K562 (cell line): ENCODE results near the gene KRT6C. TPM values are rescaled to one million over a fixed set of nuclear protein-coding genes. Genes with fewer than 3 reads are reported as not detected.

Source experiments
- ATAC-seq: fragments of 200-7000 bp; cut with Tn5 transposase; 3 replicates; pipeline ENCODE4 v1.9.1; 2020; ENCODE audit warnings: moderate library complexity
- BruUV-seq: library from RNA; stranded (reverse); fragments of 400-500 nt; replicated peaks from 2 replicates; lab custom pipeline; 2021; lab: Mats Ljungman, UMichigan
- CTCF ChIA-PET: fragments of 300-600 bp; formaldehyde crosslinking; extraction: SDS; loops from one replicate; lab custom pipeline; 2021; ENCODE audit warnings: low intra/inter-chr PET ratio; lab: Yijun Ruan, JAX
- POLR2A ChIA-PET: fragments of 300-600, 350-650 bp; sonication (Branson Sonifier 250); formaldehyde crosslinking; extraction: SDS; loops from one replicate; lab custom pipeline; 2021; ENCODE audit warnings: antibody characterized with exemption, inconsistent platforms; lab: Yijun Ruan, JAX
- DNase-seq, 4 experiments: peaks; one replicate each; pipeline versions ENCODE4 v3.0.0 to v3.0.0-alpha.2; 2011 to 2018; ENCODE audit warnings: low spot score in 3 of 4, mixed read lengths in 3 of 4; ENCODE audit errors: extremely low read depth in 1 of 4
- FAIRE-seq: peaks from 2 replicates; lab custom pipeline; 2011; peaks lifted over from hg19 to GRCh38; lab: Jason Lieb, UNC
- H2AFZ ChIP-seq: 2 replicates; pipeline ENCODE4 v1.6.0; 2011; ENCODE audit warnings: low read depth, low read length, control low read depth, inconsistent platforms
- H3K27ac ChIP-seq: fragments of 200-600 bp; 3 replicates; pipeline ENCODE4 v1.8.0; 2011; ENCODE audit warnings: low read depth, mild to moderate bottlenecking, control low read depth, inconsistent platforms, low read length, moderate library complexity, mixed read lengths; ENCODE audit errors: extremely low read depth
- H3K27me3 ChIP-seq, 2 experiments: fragments of 300-600 bp in 1 of 2; 2 replicates in 1 of 2; 3 replicates in 1 of 2; pipeline versions ENCODE4 v1.6.0 to v1.8.0; 2011; ENCODE audit warnings: inconsistent platforms in 2 of 2, low read length in 2 of 2, mild to moderate bottlenecking in 1 of 2, mixed read lengths in 1 of 2, moderate library complexity in 1 of 2; ENCODE audit not compliant: control insufficient read depth in 2 of 2, insufficient read depth in 2 of 2
- H3K36me3 ChIP-seq: fragments of 300-600 bp; 3 replicates; pipeline ENCODE4 v1.8.0; 2011; ENCODE audit warnings: mild to moderate bottlenecking, low read length, inconsistent platforms; ENCODE audit not compliant: control insufficient read depth, insufficient read depth
- H3K4me1 ChIP-seq, 2 experiments: fragments of 200-600 bp in 1 of 2; replicated peaks in 1 of 2; 2 replicates in 1 of 2; 3 replicates in 1 of 2; pipeline versions ENCODE4 v1.5.1 to v1.8.0; 2011; ENCODE audit warnings: inconsistent platforms in 2 of 2, low read length in 2 of 2, mild to moderate bottlenecking in 1 of 2, mixed read lengths in 1 of 2, moderate library complexity in 1 of 2; ENCODE audit not compliant: control insufficient read depth in 2 of 2, insufficient read depth in 2 of 2
- H3K4me2 ChIP-seq: 2 replicates; pipeline ENCODE4 v1.6.1; 2011; ENCODE audit warnings: low read length, control low read depth, inconsistent platforms, mixed read lengths; ENCODE audit not compliant: insufficient read depth
- H3K4me3 ChIP-seq: fragments of 200-600 bp; sonication (generic), shearing (Covaris generic); 2 replicates; pipeline ENCODE4 v1.5.1; 2016; ENCODE audit warnings: control low read depth, inconsistent platforms
- H3K79me2 ChIP-seq: fragments of 200-600 bp; 3 replicates; pipeline ENCODE4 v1.8.0; 2011; ENCODE audit warnings: low read length, inconsistent platforms; ENCODE audit not compliant: control insufficient read depth, insufficient read depth
- H3K9ac ChIP-seq, 2 experiments: 2 replicates each; pipeline versions ENCODE4 v1.6.0 to v1.6.1; 2011; ENCODE audit warnings: low read depth in 2 of 2, low read length in 2 of 2, control low read depth in 1 of 2, inconsistent platforms in 1 of 2, mild to moderate bottlenecking in 1 of 2, mixed read lengths in 1 of 2; ENCODE audit not compliant: insufficient read depth in 1 of 2
- H3K9me1 ChIP-seq: one replicate; pipeline ENCODE4 v1.6.0; 2011; ENCODE audit warnings: inconsistent platforms, mild to moderate bottlenecking, low read length, moderate library complexity; ENCODE audit not compliant: control insufficient read depth, insufficient read depth
- H3K9me3 ChIP-seq: replicated peaks from 2 replicates; pipeline ENCODE4 v1.5.1; 2011; ENCODE audit warnings: low read depth, low read length, inconsistent platforms; ENCODE audit not compliant: control insufficient read depth, insufficient read depth
- H4K20me1 ChIP-seq: replicated peaks from 2 replicates; pipeline ENCODE4 v1.6.1; 2011; ENCODE audit warnings: low read length, inconsistent platforms, mixed read lengths; ENCODE audit not compliant: control insufficient read depth, insufficient read depth
- ARID2 ChIP-seq: fragments of 450-650 bp; IDR thresholded peaks from 2 replicates; pipeline ENCODE4 v1.6.1; 2017; ENCODE audit warnings: antibody characterized with exemption, mild to moderate bottlenecking
- ESRRA ChIP-seq: fragments of 450-650 bp; IDR thresholded peaks from 2 replicates; pipeline ENCODE4 v1.6.1; 2014; ENCODE audit warnings: low read depth, mild to moderate bottlenecking, moderate library complexity, borderline replicate concordance
- HDAC6 ChIP-seq: IDR thresholded peaks from 2 replicates; pipeline ENCODE4 v1.6.1; 2012; ENCODE audit warnings: low read depth, mild to moderate bottlenecking, control low read depth, inconsistent platforms, low read length, moderate library complexity
- KAT2B ChIP-seq: IDR thresholded peaks from one replicate; pipeline ENCODE4 v1.6.1; 2012; ENCODE audit warnings: low read depth, mild to moderate bottlenecking, control low read depth, inconsistent platforms, low read length, moderate library complexity
- LCOR ChIP-seq: sonication (generic); formaldehyde crosslinking; IDR thresholded peaks from 2 replicates; pipeline ENCODE4 v1.8.0; 2022; ENCODE audit warnings: mild to moderate bottlenecking, missing genetic modification reagents
- SETDB1 ChIP-seq: IDR thresholded peaks from one replicate; pipeline ENCODE4 v1.6.1; 2012; ENCODE audit warnings: low read length, control low read depth, inconsistent platforms
- SMAD3 ChIP-seq: fragments of 450-650 bp; formaldehyde crosslinking; conservative IDR thresholded peaks from 2 replicates; pipeline ENCODE4 v1.4.0; 2020; ENCODE audit warnings: mild to moderate bottlenecking
- TAF7 ChIP-seq: fragments of 450-650 bp; IDR thresholded peaks from 2 replicates; pipeline ENCODE4 v1.6.1; 2016; ENCODE audit warnings: missing genetic modification characterization, missing compliant biosample characterization
- ZNF77 ChIP-seq: fragments of 250-450 bp; sonication (Bioruptor Pico); IDR thresholded peaks from 2 replicates; pipeline ENCODE4 v1.5.0; 2020
- WGBS: fragments of 100-300 bp; shearing (Covaris generic); methylation state at CpG from one replicate; pipeline ENCODE4 v1.1.6; 2016; ENCODE audit warnings: low coverage, mixed read lengths; ENCODE audit not compliant: insufficient coverage; ENCODE audit errors: missing lambda C conversion rate; 5-methylcytosine and 5-hydroxymethylcytosine counted together
- in situ Hi-C: fragments of 300-500 bp; cut with MboI; formaldehyde crosslinking; loops from 4 replicates; pipeline ENCODE4 v1.15.0; 2018; ENCODE audit warnings: inconsistent platforms, mixed read lengths
- intact Hi-C: fragments of 100-400 bp; cut with micrococcal nuclease; formaldehyde crosslinking; loops from 2 replicates; pipeline ENCODE4 v1.14.2; 2022
- polyA plus RNA-seq, 8 experiments: library from polyadenylated mRNA; depleted of rRNA in 4 of 8; stranded (reverse) in 5 of 8; unstranded in 3 of 8; fragments of >200 nt; fragmentation: Nextera tagmentation in 2 of 8; fragmentation: Illumina TruSeq in 1 of 8; extraction: Ambion mirVana in 2 of 8; extraction: Trizol in 1 of 8; gene quantifications; 2 replicates each; pipeline versions ENCODE4 v1.2.1 to v1.2.3, GENCODE V29; 2011 to 2014; ENCODE audit warnings: inconsistent platforms in 1 of 8, missing spikeins in 1 of 8
- total RNA-seq, 7 experiments: library from RNA; depleted of rRNA in 6 of 7; stranded (reverse); fragments of >200 nt in 6 of 7; fragmentation: Illumina TruSeq in 2 of 7; extraction: Trizol in 2 of 7; gene quantifications; 2 replicates each; pipeline versions ENCODE4 v1.2.1 to v1.2.3, GENCODE V29; 2011 to 2021; ENCODE audit warnings: low replicate concordance in 1 of 7
- TF ChIP-seq, protein P1 (sequence below): fragments of 450-650 bp; IDR thresholded peaks from 2 replicates; pipeline ENCODE4 v1.6.1; 2016; ENCODE audit warnings: borderline replicate concordance
- TF ChIP-seq, protein P2 (sequence below): fragments of 450-650 bp; IDR thresholded peaks from 2 replicates; pipeline ENCODE4 v1.6.1; 2018; ENCODE audit warnings: mild to moderate bottlenecking, low read depth; ENCODE audit not compliant: partially characterized antibody
- TF ChIP-seq, protein P3 (sequence below), 2 experiments: fragments of 450-650 bp in 1 of 2; sonication (generic) in 1 of 2; formaldehyde crosslinking in 1 of 2; IDR thresholded peaks in 1 of 2; conservative IDR thresholded peaks in 1 of 2; 2 replicates each; pipeline versions ENCODE4 v1.6.1 to v1.8.1; 2016 to 2023; ENCODE audit warnings: mild to moderate bottlenecking in 2 of 2, moderate library complexity in 2 of 2, inconsistent platforms in 1 of 2, missing genetic modification reagents in 1 of 2
- TF ChIP-seq, protein P4 (sequence below): fragments of 250-450 bp; sonication (Bioruptor Pico); IDR thresholded peaks from 2 replicates; pipeline ENCODE4 v1.5.0; 2022; ENCODE audit warnings: mild to moderate bottlenecking
- TF ChIP-seq, protein P5 (sequence below): fragments of 450-650 bp; IDR thresholded peaks from 2 replicates; pipeline ENCODE4 v1.6.1; 2016; ENCODE audit warnings: mild to moderate bottlenecking

Gene KRT6C
- total and polyA plus RNA-seq, 9 of the 15 experiments (the other 6 are each of a cell fraction or from before 2014, with no cell fraction given), result not detected

DNA sequence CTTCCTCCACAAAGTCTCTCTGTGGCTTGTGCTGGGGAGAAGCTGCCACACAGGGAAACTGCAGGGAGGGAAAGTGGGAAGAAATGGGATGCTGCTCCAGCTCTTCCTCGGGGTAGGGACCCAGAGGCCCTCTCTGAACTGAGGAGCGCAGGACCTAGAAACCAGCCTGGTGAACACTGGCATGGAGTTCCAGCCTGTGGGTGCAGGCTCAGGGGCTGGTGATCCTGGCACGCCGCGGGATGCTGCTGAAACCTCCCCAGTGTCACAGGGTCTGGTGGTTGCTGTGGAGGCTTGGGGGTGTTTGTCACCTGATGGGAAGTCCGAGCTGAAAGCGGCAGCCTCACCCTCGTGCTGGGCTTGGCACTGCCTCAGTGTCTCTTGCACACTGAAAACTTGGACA lies 34.2 kb downstream of the KRT6C start:
- no peak overlapping the region for H3K27ac ChIP-seq
- intact Hi-C loops (no loop called here), in situ Hi-C loops (no loop called here)
- ChIA-PET CTCF (no interaction called here), POLR2A (interaction anchor here (1.2 to 1.3 kb wide), 2 partner anchors 10 to 13 kb away, joined by 3 to 4 read pairs; no protein-coding TSS in a partner anchor)
- H3K36me3 ChIP-seq, result no peaks in the 10 kb centered on the region
- H3K9me3 ChIP-seq, result no peaks in the 10 kb centered on the region
- no peak for FAIRE-seq
- no peaks in the 10 kb centered on the region for H3K79me2 ChIP-seq
- no peak for ATAC-seq
- H3K4me3 ChIP-seq, result no peak overlapping the region
- H2AFZ ChIP-seq, result no peak overlapping the region
- H3K27me3 ChIP-seq, result peaks cover 0 to 31% of the 10 kb centered on the region in 2 experiments
- no peak overlapping the region for H3K9ac ChIP-seq
- no peak overlapping the region for H3K4me2 ChIP-seq
- H4K20me1 ChIP-seq, result no peaks in the 10 kb centered on the region
- no peaks in the 10 kb centered on the region for H3K4me1 ChIP-seq
- WGBS, result 4% methylated on average over 8 of the region's 8 CpGs
- DNase-seq, result no peak
- H3K9me1 ChIP-seq, result no peaks in the 10 kb centered on the region
- BruUV-seq, result no TSS peak
- TF ChIP-seq, protein P1, sequence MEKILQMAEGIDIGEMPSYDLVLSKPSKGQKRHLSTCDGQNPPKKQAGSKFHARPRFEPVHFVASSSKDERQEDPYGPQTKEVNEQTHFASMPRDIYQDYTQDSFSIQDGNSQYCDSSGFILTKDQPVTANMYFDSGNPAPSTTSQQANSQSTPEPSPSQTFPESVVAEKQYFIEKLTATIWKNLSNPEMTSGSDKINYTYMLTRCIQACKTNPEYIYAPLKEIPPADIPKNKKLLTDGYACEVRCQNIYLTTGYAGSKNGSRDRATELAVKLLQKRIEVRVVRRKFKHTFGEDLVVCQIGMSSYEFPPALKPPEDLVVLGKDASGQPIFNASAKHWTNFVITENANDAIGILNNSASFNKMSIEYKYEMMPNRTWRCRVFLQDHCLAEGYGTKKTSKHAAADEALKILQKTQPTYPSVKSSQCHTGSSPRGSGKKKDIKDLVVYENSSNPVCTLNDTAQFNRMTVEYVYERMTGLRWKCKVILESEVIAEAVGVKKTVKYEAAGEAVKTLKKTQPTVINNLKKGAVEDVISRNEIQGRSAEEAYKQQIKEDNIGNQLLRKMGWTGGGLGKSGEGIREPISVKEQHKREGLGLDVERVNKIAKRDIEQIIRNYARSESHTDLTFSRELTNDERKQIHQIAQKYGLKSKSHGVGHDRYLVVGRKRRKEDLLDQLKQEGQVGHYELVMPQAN, result no peak
- TF ChIP-seq SMAD3 (CRISPR knock-in tag) (no peak), SETDB1 (no peak), ESRRA (no peak), HDAC6 (no peak), KAT2B (no peak), TAF7 (tag) (no peak), LCOR (CRISPR knock-in tag) (no peak), ARID2 (no peak), ZNF77 (CRISPR knock-in tag) (no peak)
- TF ChIP-seq, protein P2, sequence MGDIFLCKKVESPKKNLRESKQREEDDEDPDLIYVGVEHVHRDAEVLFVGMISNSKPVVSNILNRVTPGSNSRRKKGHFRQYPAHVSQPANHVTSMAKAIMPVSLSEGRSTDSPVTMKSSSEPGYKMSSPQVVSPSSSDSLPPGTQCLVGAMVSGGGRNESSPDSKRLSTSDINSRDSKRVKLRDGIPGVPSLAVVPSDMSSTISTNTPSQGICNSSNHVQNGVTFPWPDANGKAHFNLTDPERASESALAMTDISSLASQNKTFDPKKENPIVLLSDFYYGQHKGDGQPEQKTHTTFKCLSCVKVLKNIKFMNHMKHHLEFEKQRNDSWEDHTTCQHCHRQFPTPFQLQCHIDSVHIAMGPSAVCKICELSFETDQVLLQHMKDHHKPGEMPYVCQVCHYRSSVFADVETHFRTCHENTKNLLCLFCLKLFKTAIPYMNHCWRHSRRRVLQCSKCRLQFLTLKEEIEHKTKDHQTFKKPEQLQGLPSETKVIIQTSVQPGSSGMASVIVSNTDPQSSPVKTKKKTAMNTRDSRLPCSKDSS, result no peak
- TF ChIP-seq, protein P3, sequence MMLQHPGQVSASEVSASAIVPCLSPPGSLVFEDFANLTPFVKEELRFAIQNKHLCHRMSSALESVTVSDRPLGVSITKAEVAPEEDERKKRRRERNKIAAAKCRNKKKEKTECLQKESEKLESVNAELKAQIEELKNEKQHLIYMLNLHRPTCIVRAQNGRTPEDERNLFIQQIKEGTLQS (IDR thresholded peaks at IDR 0.05), result no peak
- TF ChIP-seq, protein P3 (CRISPR knock-in tag; conservative IDR thresholded peaks at IDR 0.05), result no peak
- TF ChIP-seq, protein P4, sequence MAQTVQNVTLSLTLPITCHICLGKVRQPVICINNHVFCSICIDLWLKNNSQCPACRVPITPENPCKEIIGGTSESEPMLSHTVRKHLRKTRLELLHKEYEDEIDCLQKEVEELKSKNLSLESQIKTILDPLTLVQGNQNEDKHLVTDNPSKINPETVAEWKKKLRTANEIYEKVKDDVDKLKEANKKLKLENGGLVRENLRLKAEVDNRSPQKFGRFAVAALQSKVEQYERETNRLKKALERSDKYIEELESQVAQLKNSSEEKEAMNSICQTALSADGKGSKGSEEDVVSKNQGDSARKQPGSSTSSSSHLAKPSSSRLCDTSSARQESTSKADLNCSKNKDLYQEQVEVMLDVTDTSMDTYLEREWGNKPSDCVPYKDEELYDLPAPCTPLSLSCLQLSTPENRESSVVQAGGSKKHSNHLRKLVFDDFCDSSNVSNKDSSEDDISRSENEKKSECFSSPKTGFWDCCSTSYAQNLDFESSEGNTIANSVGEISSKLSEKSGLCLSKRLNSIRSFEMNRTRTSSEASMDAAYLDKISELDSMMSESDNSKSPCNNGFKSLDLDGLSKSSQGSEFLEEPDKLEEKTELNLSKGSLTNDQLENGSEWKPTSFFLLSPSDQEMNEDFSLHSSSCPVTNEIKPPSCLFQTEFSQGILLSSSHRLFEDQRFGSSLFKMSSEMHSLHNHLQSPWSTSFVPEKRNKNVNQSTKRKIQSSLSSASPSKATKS, result no peak
- TF ChIP-seq, protein P5, sequence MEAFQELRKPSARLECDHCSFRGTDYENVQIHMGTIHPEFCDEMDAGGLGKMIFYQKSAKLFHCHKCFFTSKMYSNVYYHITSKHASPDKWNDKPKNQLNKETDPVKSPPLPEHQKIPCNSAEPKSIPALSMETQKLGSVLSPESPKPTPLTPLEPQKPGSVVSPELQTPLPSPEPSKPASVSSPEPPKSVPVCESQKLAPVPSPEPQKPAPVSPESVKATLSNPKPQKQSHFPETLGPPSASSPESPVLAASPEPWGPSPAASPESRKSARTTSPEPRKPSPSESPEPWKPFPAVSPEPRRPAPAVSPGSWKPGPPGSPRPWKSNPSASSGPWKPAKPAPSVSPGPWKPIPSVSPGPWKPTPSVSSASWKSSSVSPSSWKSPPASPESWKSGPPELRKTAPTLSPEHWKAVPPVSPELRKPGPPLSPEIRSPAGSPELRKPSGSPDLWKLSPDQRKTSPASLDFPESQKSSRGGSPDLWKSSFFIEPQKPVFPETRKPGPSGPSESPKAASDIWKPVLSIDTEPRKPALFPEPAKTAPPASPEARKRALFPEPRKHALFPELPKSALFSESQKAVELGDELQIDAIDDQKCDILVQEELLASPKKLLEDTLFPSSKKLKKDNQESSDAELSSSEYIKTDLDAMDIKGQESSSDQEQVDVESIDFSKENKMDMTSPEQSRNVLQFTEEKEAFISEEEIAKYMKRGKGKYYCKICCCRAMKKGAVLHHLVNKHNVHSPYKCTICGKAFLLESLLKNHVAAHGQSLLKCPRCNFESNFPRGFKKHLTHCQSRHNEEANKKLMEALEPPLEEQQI, result no peak
